ENCODE measurements around the gene BRPF3.
A peak's percentile ranks its signal among the peaks of the same experiment; 100 is the strongest.

Gene BRPF3

DNA sequence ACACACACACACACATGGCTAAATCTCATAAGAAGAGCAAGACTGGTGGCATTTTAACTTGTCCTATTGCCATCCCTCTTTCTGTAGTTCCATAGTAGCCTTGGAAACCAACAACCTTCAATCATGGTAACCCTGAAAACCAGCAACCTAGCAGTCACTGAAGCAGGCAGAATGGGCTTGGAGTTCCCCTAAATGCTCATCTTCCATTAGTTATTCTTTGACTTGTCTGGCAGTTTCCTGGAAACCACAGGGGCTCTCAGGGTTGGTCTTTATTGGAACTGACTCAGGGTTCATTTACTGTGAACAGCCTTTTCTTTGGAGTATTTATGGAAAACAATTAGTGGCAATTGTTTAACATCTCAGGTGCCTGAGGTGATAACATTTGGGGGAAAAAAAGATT lies 19.4 kb upstream of the BRPF3 start:
- H3K27me3 ChIP-seq (ENCODE audit: control insufficient read depth, insufficient read depth, low read length), result no peaks in the 10 kb centered on the region
- DNase-seq (ENCODE audit: low read depth, low spot score), result no peak
- no peaks in the 10 kb centered on the region for H3K36me3 ChIP-seq (ENCODE audit: control insufficient read depth, insufficient read depth, low read length)
- H3K9me3 ChIP-seq (ENCODE audit: control insufficient read depth, insufficient read depth, low read length), result no peaks in the 10 kb centered on the region
- H3K4me3 ChIP-seq (ENCODE audit: low read length), result no peak overlapping the region
- no peaks in the 10 kb centered on the region for H3K4me1 ChIP-seq (ENCODE audit: control insufficient read depth, insufficient read depth, low read length)
- no peak overlapping the region for H3K27ac ChIP-seq (ENCODE audit: low read length)

DNA sequence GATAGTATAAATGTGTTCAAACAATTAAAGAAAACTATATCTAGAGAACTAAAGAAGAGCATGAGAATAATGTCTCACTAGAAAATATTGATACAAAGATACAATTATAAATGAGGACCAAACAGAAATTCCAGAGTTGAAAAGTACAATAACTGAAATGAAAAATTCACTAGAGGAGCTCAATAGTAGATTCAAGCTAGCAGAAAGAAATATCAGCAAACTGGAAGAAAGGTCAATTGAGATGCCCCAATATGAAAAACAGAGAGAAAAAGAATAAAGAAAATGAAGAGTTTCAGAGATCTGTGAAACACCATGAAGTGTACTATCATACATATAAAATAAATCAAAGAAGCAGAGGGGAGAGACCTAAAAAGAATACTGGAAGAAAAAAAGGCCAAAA lies 18.0 kb upstream of the BRPF3 start:
- no peak for DNase-seq (ENCODE audit: low read depth, low spot score)
- H3K27ac ChIP-seq (ENCODE audit: low read length), result no peak overlapping the region
- no peaks in the 10 kb centered on the region for H3K36me3 ChIP-seq (ENCODE audit: control insufficient read depth, insufficient read depth, low read length)
- H3K4me3 ChIP-seq (ENCODE audit: low read length), result no peak overlapping the region
- no peaks in the 10 kb centered on the region for H3K4me1 ChIP-seq (ENCODE audit: control insufficient read depth, insufficient read depth, low read length)
- no peaks in the 10 kb centered on the region for H3K9me3 ChIP-seq (ENCODE audit: control insufficient read depth, insufficient read depth, low read length)
- H3K27me3 ChIP-seq (ENCODE audit: control insufficient read depth, insufficient read depth, low read length), result no peaks in the 10 kb centered on the region

DNA sequence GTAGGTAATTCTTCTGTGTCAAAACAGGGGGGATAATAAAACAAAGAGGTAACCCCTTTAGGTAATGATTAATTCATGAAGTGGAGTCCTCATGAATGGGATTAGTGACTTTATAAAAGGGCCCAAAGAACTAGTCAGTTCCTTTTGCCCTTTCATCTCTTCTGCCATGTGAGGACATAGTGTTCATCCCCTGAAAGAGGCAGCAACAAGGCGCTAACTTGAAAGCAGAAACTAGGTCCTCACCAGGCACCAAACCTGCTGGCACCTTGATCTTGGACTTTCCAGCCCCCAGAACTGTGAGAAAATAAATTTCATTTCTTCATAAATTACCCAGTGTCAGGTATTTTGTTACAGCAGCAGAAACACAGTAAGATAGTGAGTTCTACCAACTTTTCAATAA lies 16.4 kb upstream of the BRPF3 start:
- Histone ChIP-seq H3K9me3 (ENCODE audit: control insufficient read depth, insufficient read depth, low read length) (no peaks in the 10 kb centered on the region), H3K27ac (ENCODE audit: low read length) (no peak overlapping the region), H3K27me3 (ENCODE audit: control insufficient read depth, insufficient read depth, low read length) (no peaks in the 10 kb centered on the region), H3K4me3 (ENCODE audit: low read length) (no peak overlapping the region), H3K36me3 (ENCODE audit: control insufficient read depth, insufficient read depth, low read length) (no peaks in the 10 kb centered on the region), H3K4me1 (ENCODE audit: control insufficient read depth, insufficient read depth, low read length) (no peaks in the 10 kb centered on the region)
- no CpG with 5 or more reads among the region's 1 CpG for WGBS (ENCODE audit: insufficient coverage, insufficient read length)
- no peak for DNase-seq (ENCODE audit: low read depth, low spot score)

DNA sequence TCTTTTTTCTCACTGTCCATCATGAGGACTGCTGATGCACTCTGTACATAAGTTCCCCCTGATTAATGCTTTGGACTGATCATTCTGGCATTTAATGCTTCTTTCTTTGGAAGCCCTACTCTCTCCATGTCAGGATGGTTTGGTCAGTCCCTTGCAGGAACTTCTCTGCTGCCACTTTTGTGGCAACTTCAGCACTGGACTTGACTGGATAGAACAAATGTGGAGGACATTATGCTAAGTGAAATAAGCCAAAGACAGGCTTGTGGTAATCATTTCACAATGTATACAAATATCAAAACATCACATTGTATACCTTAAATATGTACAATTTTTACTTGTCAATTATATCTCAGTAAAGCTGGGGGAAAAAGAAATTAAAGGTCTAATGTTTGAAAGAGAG lies 12.2 kb upstream of the BRPF3 start:
- H3K9me3 ChIP-seq (ENCODE audit: control insufficient read depth, insufficient read depth, low read length), result no peaks in the 10 kb centered on the region
- no peaks in the 10 kb centered on the region for H3K4me1 ChIP-seq (ENCODE audit: control insufficient read depth, insufficient read depth, low read length)
- H3K36me3 ChIP-seq (ENCODE audit: control insufficient read depth, insufficient read depth, low read length), result no peaks in the 10 kb centered on the region
- H3K4me3 ChIP-seq (ENCODE audit: low read length), result no peak overlapping the region
- no peak for DNase-seq (ENCODE audit: low read depth, low spot score)
- no peaks in the 10 kb centered on the region for H3K27me3 ChIP-seq (ENCODE audit: control insufficient read depth, insufficient read depth, low read length)
- no peak overlapping the region for H3K27ac ChIP-seq (ENCODE audit: low read length)

DNA sequence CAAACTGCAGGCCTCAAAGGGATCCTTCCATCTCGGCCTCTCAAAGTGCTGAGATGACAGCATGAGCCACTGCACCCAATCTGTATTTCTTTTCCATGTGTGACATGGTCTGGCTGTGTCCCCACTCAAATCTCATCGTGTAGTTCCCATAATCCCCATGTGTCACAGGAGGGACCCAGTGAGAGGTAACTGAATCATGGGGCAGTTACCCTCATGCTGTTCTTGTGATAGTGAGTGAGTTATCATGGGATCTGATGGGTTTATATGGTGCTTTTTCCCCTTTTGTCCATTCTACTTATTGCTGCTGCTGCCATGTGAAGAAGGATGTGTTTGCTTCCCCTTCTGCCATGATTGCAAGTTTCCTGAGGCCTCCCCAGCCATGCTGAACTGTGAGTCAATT lies 10.3 kb upstream of the BRPF3 start:
- H3K27me3 ChIP-seq (ENCODE audit: control insufficient read depth, insufficient read depth, low read length), result no peaks in the 10 kb centered on the region
- no peaks in the 10 kb centered on the region for H3K4me1 ChIP-seq (ENCODE audit: control insufficient read depth, insufficient read depth, low read length)
- H3K9me3 ChIP-seq (ENCODE audit: control insufficient read depth, insufficient read depth, low read length), result no peaks in the 10 kb centered on the region
- H3K27ac ChIP-seq (ENCODE audit: low read length), result no peak overlapping the region
- H3K36me3 ChIP-seq (ENCODE audit: control insufficient read depth, insufficient read depth, low read length), result no peaks in the 10 kb centered on the region
- no CpG with 5 or more reads among the region's 2 CpGs for WGBS (ENCODE audit: insufficient coverage, insufficient read length)
- no peak overlapping the region for H3K4me3 ChIP-seq (ENCODE audit: low read length)
- no peak for DNase-seq (ENCODE audit: low read depth, low spot score)

DNA sequence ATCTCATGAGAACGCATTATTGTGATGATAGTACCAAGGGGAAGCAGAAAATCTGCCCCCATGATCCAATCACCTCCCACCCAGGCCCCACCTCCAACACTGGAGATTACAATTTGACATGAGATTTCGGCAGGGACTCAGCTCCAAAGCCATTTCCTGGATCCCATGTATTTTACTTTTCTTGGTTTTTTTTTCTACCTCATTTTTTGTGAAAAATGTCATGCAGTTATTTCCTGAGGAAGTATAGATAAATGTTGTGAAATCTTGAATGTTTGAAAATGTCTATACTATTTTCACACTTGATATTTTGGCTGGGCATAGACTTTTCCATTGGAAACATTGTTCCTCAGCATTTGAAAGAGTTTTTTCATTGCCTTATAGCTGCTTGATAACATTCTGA lies 9.1 kb upstream of the BRPF3 start:
- Histone ChIP-seq H3K27ac (ENCODE audit: low read length) (no peak overlapping the region), H3K27me3 (ENCODE audit: control insufficient read depth, insufficient read depth, low read length) (no peaks in the 10 kb centered on the region), H3K9me3 (ENCODE audit: control insufficient read depth, insufficient read depth, low read length) (no peaks in the 10 kb centered on the region), H3K4me3 (ENCODE audit: low read length) (no peak overlapping the region), H3K4me1 (ENCODE audit: control insufficient read depth, insufficient read depth, low read length) (no peaks in the 10 kb centered on the region), H3K36me3 (ENCODE audit: control insufficient read depth, insufficient read depth, low read length) (no peaks in the 10 kb centered on the region)
- WGBS (ENCODE audit: insufficient coverage, insufficient read length), result no CpG with 5 or more reads among the region's 2 CpGs
- DNase-seq (ENCODE audit: low read depth, low spot score), result no peak

DNA sequence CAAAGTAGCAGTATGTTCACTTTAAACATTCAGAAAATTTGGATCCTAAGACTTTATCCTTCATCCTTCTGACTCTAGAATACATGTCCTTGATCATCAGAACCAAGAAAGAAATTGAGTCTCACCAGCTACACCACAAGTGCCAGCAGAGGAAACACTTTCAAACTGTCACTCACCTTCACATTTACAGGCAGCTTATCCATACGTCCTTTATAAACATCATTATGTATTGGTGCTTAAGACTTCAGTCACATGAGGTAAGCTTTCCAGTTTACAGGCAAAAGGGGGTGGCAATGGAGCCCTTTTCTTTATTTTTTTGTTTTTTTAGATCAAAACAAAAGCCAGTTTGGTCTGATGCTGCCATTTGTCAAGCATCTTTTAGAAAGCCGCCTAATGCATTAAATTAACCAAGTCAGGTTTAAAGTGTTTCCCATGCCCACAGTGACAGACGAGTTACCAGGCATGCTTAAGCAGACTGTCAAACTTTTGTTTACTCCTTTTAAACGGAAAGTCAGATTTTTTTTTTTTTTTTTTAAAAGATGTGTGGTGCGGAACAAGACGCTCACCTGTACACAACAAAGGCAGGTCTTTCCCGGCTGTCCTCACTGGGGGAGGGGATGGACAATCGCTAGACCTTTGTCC lies 952 bp upstream of the BRPF3 start:
- Histone ChIP-seq H3K27me3 (ENCODE audit: control insufficient read depth, insufficient read depth, low read length) (no peaks in the 10 kb centered on the region), H3K9me3 (ENCODE audit: control insufficient read depth, insufficient read depth, low read length) (no peaks in the 10 kb centered on the region), H3K36me3 (ENCODE audit: control insufficient read depth, insufficient read depth, low read length) (peaks cover 4% of the 10 kb centered on the region; the same call in 1 of the 2 replicates), H3K27ac (ENCODE audit: low read length) (no peak overlapping the region), H3K4me3 (ENCODE audit: low read length) (peak overlapping the region; percentile 96; the same call in 1 of the 2 replicates), H3K4me1 (ENCODE audit: control insufficient read depth, insufficient read depth, low read length) (no peaks in the 10 kb centered on the region)
- DNase-seq (ENCODE audit: low read depth, low spot score), result no peak
- no CpG with 5 or more reads among the region's 8 CpGs for WGBS (ENCODE audit: insufficient coverage, insufficient read length)

DNA sequence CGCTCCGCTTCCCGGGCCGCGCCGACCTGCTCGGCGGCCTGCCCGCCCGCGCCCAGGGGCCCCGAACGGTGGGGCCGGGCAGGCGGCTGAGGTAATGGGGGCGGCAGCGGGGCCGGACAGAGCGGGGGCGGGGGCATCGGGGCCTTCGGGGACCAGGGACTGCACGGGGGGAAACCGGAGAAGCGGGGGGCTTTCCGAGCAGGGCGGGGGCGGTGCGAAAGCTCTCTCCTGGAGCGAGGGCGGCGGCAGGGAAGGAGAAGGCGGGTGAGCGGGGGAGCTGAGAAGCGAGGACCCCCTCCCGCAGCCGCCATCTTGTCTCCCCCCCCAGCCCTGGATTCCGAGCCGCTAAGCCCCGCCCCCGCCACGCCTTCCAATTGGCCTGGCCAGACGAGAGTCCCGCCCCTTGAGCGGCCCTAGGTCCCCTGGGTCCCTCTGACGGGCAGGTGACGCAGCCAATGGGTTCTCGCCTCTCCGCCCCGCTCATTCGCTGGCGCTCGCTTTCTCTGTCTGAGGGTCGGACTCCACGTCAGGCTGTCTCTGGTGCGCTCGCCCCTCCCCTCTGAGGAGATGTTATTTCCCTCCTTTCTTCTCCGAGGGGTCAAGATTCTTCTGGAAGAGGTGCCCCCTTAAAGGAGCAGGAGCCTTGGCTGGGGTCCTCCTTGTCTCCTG lies 470 bp downstream of the BRPF3 start:
- Histone ChIP-seq H3K27ac (ENCODE audit: low read length) (no peak overlapping the region), H3K9me3 (ENCODE audit: control insufficient read depth, insufficient read depth, low read length) (no peaks in the 10 kb centered on the region), H3K4me3 (ENCODE audit: low read length) (peak overlapping the region; percentile 96; the same call in 1 of the 2 replicates), H3K4me1 (ENCODE audit: control insufficient read depth, insufficient read depth, low read length) (no peaks in the 10 kb centered on the region), H3K27me3 (ENCODE audit: control insufficient read depth, insufficient read depth, low read length) (no peaks in the 10 kb centered on the region), H3K36me3 (ENCODE audit: control insufficient read depth, insufficient read depth, low read length) (peaks cover 15% of the 10 kb centered on the region)
- peak; percentile 96 for DNase-seq (ENCODE audit: low read depth, low spot score)
- no CpG with 5 or more reads among the region's 58 CpGs for WGBS (ENCODE audit: insufficient coverage, insufficient read length)

DNA sequence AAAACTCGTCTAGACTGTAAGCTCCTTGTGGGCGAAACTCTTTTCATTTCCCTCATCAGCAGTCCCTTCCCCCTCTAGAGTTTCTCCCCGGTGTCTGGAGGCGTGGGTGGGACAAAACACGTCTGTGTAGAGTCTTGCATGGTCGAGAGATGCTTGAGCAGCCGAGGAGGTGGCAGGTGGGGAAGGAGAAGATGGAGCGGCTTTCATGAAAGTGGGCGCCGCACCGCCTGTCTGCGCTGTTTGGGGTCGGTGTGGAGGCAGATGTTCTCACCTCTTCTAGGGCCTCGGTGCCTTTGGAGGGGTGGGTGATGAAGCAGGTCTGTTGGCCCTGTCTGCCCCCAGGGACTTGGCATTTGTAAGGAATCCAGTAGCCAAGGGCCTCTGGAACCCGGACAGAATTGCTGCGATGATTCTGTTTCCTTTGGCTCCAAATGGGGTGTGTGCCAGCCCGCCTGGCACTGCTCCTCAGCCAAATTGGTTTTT lies 1.2 kb downstream of the BRPF3 start:
- WGBS (ENCODE audit: insufficient coverage, insufficient read length), result no CpG with 5 or more reads among the region's 17 CpGs
- Histone ChIP-seq H3K27me3 (ENCODE audit: control insufficient read depth, insufficient read depth, low read length) (no peaks in the 10 kb centered on the region), H3K36me3 (ENCODE audit: control insufficient read depth, insufficient read depth, low read length) (peaks cover 15% of the 10 kb centered on the region), H3K9me3 (ENCODE audit: control insufficient read depth, insufficient read depth, low read length) (no peaks in the 10 kb centered on the region), H3K4me3 (ENCODE audit: low read length) (peak overlapping the region; percentile 46; the same call in 1 of the 2 replicates), H3K27ac (ENCODE audit: low read length) (no peak overlapping the region), H3K4me1 (ENCODE audit: control insufficient read depth, insufficient read depth, low read length) (no peaks in the 10 kb centered on the region)
- no peak for DNase-seq (ENCODE audit: low read depth, low spot score)

DNA sequence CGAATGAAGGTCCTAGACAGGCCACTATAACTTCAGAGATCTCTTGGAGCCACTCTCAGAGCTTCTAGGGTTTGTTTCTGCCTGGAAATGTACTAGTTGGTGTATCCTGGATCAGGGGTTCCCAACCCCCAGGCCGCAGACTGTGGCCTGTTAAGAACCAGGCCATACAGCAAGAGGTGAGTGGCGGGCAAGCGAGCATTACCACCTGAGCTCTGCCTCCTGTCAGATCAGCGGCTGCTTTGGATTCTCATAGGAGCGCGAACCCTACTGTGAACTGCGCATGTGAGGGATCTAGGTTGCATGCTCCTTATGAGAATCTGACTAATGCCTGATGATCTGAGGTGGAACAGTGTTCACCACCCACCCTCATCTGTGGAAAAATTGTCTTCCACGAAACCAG lies 2.4 kb downstream of the BRPF3 start:
- no peaks in the 10 kb centered on the region for H3K27me3 ChIP-seq (ENCODE audit: control insufficient read depth, insufficient read depth, low read length)
- no peaks in the 10 kb centered on the region for H3K4me1 ChIP-seq (ENCODE audit: control insufficient read depth, insufficient read depth, low read length)
- peaks cover 15% of the 10 kb centered on the region for H3K36me3 ChIP-seq (ENCODE audit: control insufficient read depth, insufficient read depth, low read length)
- H3K27ac ChIP-seq (ENCODE audit: low read length), result no peak overlapping the region
- no peak overlapping the region for H3K4me3 ChIP-seq (ENCODE audit: low read length)
- no CpG with 5 or more reads among the region's 9 CpGs for WGBS (ENCODE audit: insufficient coverage, insufficient read length)
- no peak for DNase-seq (ENCODE audit: low read depth, low spot score)
- H3K9me3 ChIP-seq (ENCODE audit: control insufficient read depth, insufficient read depth, low read length), result no peaks in the 10 kb centered on the region
